Activated T-helper 2 cell treated with anti-CD3 and anti-CD28 coated beads, Interferon-gamma antibody, Interleukin-2, Interleukin-4, amounts not matched to agents 10 μg/mL and 5 μg/mL and 100 μg/mL, durations not matched to agents 14 hours and 24 hours and 36 hours (primary cell): ENCODE measurements around the gene NDUFC1. TPM values are rescaled to one million over a fixed set of nuclear protein-coding genes. Genes with fewer than 3 reads are reported as not detected.
"Not testable (repeated sequence)": the region's sequence is repeated elsewhere in the genome, so short reads cannot be mapped to it uniquely, and the experiment has no call there.

Source experiments
- DNase-seq: peaks from one replicate; pipeline ENCODE4 v3.0.0; 2021; ENCODE audit warnings: low spot score
- H3K27ac Mint-ChIP-seq: one replicate; pipeline ENCODE4 v1.8.0; 2021; ENCODE audit warnings: mixed read lengths
- H3K27me3 Mint-ChIP-seq: one replicate; pipeline ENCODE4 v1.8.0; 2021; ENCODE audit warnings: low read depth, mixed read lengths
- H3K36me3 Mint-ChIP-seq: one replicate; pipeline ENCODE4 v1.8.0; 2021; ENCODE audit warnings: low read depth, mixed read lengths
- H3K4me1 Mint-ChIP-seq: one replicate; pipeline ENCODE4 v1.8.0; 2021; ENCODE audit warnings: low read depth, mixed read lengths
- H3K4me3 Mint-ChIP-seq: one replicate; pipeline ENCODE4 v1.8.0; 2021; ENCODE audit warnings: low read depth, mild to moderate bottlenecking, moderate library complexity, mixed read lengths
- H3K9me3 Mint-ChIP-seq: one replicate; pipeline ENCODE4 v1.8.0; 2021; ENCODE audit warnings: mixed read lengths
- intact Hi-C: fragments of 100-400 bp; cut with micrococcal nuclease; formaldehyde crosslinking; loops from one replicate; pipeline ENCODE4 v1.15.1; 2023
- total RNA-seq: library from RNA; stranded (reverse); gene quantifications from 2 replicates; pipeline ENCODE4 v1.2.3, GENCODE V29; 2022

The NDUFC1 gene
- total RNA-seq, 1 donor from 2014 or later = 51.4 TPM

DNA sequence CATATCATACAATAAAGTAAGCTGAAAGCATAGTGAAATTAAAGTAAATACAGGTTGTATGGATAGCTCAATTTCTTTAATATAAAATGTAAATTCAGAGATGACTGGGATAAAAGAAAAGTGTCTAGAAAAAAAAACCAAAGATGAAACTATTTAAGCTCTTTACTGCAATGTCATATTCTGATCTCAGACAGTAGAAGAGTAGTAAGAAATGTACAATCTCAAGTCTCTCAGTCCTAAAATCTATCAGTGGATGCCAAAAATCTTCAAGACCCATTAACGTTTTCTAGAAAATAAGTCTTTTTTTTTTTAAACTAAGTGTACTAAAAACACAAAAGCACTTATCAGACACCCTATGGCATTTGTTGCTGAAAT is 36.1 kb downstream of the NDUFC1 start:
- H3K4me3 Mint-ChIP-seq = peak overlapping the region; percentile 37
- intact Hi-C loops = loop anchor here (1.0 to 2.0 kb wide), 7 partner anchors 15 to 251 kb away; partner anchors contain the start of genes MGARP, NAA15 and NOCT
- no peak for DNase-seq
- no peaks in the 10 kb centered on the region for H3K36me3 Mint-ChIP-seq
- H3K27me3 Mint-ChIP-seq = peaks cover 18% of the 10 kb centered on the region
- H3K9me3 Mint-ChIP-seq = no peaks in the 10 kb centered on the region
- H3K27ac Mint-ChIP-seq = peak overlapping the region; percentile 73
- peaks cover 27% of the 10 kb centered on the region for H3K4me1 Mint-ChIP-seq

DNA sequence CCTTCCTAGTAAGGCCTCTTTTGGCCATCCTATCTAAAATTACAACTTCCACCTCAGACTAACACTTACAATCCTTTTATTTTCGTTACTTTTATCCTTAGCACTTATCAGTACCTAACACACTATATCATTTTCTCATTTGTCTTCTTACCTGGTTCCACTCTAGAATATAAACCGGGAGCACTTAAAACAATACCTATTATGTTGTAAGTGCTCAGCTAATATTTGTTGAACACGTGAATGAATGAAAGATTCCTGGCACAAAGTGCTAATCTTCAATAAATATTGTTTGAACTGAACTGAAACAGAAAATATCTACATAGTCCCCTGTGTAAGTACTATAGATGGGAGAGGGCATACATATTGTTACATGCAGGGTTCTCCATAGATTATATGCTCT is 36.6 kb downstream of the NDUFC1 start:
- Mint-ChIP-seq H3K4me3 (no peak overlapping the region), H3K4me1 (peaks cover 27% of the 10 kb centered on the region), H3K27ac (no peak overlapping the region), H3K27me3 (peaks cover 18% of the 10 kb centered on the region), H3K36me3 (no peaks in the 10 kb centered on the region), H3K9me3 (no peaks in the 10 kb centered on the region)
- no peak for DNase-seq
- intact Hi-C loops = loop anchor here (1.0 to 2.0 kb wide), 7 partner anchors 15 to 250 kb away; partner anchors contain the start of genes MGARP, NAA15 and NOCT

DNA sequence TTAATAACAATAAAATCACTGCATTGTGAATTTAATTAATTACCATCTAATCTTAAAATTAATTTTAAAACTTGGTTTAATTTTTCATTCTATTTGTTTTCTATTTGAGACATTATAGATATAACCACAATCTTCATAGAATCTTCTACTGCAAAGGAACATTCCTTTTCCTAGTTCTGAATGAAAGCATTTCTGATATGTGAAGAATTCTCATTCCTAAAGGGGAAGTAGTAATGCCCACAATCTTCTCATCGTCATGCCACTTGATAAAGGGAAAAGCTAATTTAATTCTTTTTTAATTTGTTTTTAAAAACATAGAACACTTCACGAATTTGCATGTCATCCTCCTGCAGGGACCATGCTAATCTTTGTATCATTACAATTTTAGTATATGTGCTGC is 45.9 kb downstream of the NDUFC1 start:
- no peak for DNase-seq
- no peaks in the 10 kb centered on the region for H3K36me3 Mint-ChIP-seq
- H3K4me3 Mint-ChIP-seq = no peak overlapping the region
- no peaks in the 10 kb centered on the region for H3K4me1 Mint-ChIP-seq
- H3K27ac Mint-ChIP-seq = no peak overlapping the region
- intact Hi-C loops = no loop called here
- peaks cover 12% of the 10 kb centered on the region for H3K27me3 Mint-ChIP-seq
- no peaks in the 10 kb centered on the region for H3K9me3 Mint-ChIP-seq

DNA sequence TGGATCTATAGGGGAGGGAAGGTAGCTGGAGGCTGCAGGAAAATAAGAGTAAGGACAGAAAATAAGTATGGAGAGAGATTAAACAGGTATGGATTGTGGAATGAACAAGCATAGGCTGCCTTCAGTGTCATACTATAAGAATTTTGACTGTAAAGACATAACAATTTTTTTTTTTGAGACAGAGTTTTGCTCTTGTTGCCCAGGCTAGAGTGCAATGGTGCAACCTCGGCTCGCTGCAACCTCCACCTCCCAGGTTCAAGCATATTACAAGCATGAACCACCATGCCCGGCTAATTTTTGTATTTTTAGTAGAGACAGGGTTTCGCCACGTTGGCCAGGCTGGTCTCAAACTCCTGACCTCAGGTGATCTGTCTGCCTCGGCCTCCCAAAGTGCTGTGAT is 46.7 kb downstream of the NDUFC1 start:
- intact Hi-C loops, H3K4me1 Mint-ChIP-seq, H3K36me3 Mint-ChIP-seq, H3K4me3 Mint-ChIP-seq, H3K9me3 Mint-ChIP-seq, H3K27ac Mint-ChIP-seq, DNase-seq: not testable (repeated sequence)
- peaks cover 12% of the 10 kb centered on the region for H3K27me3 Mint-ChIP-seq

DNA sequence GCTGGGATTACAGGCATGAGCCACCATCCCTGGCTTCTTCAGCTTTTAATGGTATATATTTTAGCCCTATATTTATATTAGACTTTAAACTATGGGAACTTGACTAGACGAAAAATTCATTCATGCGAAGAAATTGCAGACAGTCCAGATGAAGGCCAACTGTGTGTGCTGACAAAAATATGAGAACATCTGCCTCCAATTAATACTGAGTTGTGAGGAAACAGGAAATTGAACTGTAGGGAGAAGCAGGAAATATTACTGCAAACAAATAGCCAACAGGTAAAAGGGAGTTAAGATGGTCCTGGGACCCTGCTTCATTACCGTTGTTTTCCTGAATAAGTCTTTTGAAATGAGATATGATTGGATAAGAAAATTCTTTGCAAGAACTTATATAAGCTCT is 48.6 kb downstream of the NDUFC1 start:
- Mint-ChIP-seq H3K36me3 (no peaks in the 10 kb centered on the region), H3K4me3 (no peak overlapping the region), H3K9me3 (no peaks in the 10 kb centered on the region), H3K4me1 (no peaks in the 10 kb centered on the region), H3K27ac (no peak overlapping the region), H3K27me3 (peaks cover 12% of the 10 kb centered on the region)
- DNase-seq = no peak
- intact Hi-C loops = no loop called here

DNA sequence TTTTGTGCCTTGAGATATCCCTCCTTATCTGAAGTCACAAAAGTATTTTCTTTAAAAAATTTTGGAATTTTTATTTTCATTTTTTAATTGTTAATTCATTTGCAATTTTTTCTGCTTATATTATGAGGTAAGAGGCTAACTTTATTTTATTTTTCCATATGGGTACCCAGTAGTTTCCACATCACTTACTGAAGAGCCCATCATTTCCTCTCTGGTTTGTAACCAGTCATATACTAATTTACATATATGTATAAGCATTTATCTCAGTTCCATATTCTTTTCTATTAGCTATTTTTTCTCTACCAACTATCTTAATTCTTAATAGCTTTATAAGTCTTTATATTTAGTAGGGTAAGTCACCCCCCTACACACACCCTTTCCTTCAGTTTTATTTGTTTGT is 49.2 kb downstream of the NDUFC1 start:
- H3K36me3 Mint-ChIP-seq = no peaks in the 10 kb centered on the region
- H3K27me3 Mint-ChIP-seq = peaks cover 15% of the 10 kb centered on the region
- H3K4me3 Mint-ChIP-seq = no peak overlapping the region
- H3K9me3 Mint-ChIP-seq = no peaks in the 10 kb centered on the region
- intact Hi-C loops = no loop called here
- no peaks in the 10 kb centered on the region for H3K4me1 Mint-ChIP-seq
- no peak overlapping the region for H3K27ac Mint-ChIP-seq
- no peak for DNase-seq

DNA sequence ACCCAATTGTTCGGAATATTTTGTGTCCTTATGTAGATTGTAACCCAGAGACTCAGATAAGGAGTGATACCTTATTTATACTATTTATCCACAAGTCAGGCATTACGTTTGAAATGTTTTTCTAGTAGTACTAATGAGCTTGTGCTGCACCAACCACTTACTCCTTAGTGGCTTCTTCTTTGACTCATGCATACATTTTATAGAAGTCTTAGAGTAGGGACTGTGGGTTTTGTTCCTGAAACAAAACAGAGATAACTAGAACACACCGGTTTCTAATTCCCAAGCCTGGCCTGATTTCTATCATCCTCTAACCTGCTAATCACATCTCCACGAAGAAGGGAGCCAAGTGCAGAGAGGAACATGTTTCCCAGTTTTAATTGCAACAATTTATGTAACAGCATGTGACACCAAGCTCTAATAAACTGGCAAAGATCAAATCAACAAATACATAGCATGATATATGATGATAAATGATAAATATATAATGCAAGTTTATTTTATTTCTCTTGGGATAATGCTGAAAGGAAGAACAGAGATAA is 54.5 kb downstream of the NDUFC1 start:
- H3K36me3 Mint-ChIP-seq = no peaks in the 10 kb centered on the region
- H3K9me3 Mint-ChIP-seq = no peaks in the 10 kb centered on the region
- no peak overlapping the region for H3K4me3 Mint-ChIP-seq
- H3K27ac Mint-ChIP-seq = no peak overlapping the region
- H3K4me1 Mint-ChIP-seq = no peaks in the 10 kb centered on the region
- intact Hi-C loops = no loop called here
- DNase-seq = no peak
- peaks cover 16% of the 10 kb centered on the region for H3K27me3 Mint-ChIP-seq

DNA sequence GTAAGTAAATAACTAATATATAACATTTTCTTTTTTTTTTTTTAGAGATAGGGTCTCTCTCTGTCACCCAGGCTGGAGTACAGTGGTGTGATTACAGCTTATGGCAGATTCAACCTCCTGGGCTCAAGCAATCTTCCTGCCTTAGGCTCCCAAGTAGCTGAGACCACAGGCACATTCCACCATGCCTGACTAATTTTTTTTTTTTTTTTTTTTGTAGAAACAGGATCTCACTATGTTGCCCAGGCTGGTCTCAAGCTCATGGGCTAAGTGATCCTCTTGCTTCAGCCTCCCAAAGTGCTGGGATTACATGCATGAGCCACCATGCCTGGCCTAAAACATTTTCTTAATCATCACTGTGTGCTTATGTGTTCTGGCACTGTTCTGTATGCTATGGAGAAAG is 55.0 kb downstream of the NDUFC1 start:
- H3K27ac Mint-ChIP-seq = no peak overlapping the region
- H3K27me3 Mint-ChIP-seq = peaks cover 16% of the 10 kb centered on the region
- no peak overlapping the region for H3K4me3 Mint-ChIP-seq
- intact Hi-C loops = no loop called here
- H3K4me1 Mint-ChIP-seq = no peaks in the 10 kb centered on the region
- no peaks in the 10 kb centered on the region for H3K9me3 Mint-ChIP-seq
- DNase-seq = no peak
- H3K36me3 Mint-ChIP-seq = no peaks in the 10 kb centered on the region

DNA sequence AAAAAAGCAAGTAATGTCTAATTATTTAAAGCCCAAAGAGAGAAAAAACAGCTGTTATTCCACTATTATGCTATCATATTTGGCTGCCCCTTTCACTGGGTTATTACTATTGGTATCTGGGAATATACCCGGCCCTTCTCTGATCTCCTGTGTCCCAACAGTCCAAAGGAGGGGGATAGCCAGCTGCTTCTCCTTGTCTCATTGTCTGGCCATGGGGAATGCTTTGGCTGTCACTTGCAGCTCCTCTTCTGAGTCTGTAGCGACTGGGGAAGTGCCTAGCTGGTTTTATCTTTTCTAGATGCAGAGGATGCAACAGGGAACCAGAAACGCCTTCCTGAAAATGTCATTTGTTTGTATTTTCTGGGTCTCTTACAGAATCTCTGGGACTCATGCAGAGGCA is 56.1 kb downstream of the NDUFC1 start:
- no peaks in the 10 kb centered on the region for H3K4me1 Mint-ChIP-seq
- intact Hi-C loops = no loop called here
- H3K27ac Mint-ChIP-seq = no peak overlapping the region
- no peak for DNase-seq
- no peaks in the 10 kb centered on the region for H3K36me3 Mint-ChIP-seq
- no peaks in the 10 kb centered on the region for H3K9me3 Mint-ChIP-seq
- H3K4me3 Mint-ChIP-seq = no peak overlapping the region
- peaks cover 16% of the 10 kb centered on the region for H3K27me3 Mint-ChIP-seq

DNA sequence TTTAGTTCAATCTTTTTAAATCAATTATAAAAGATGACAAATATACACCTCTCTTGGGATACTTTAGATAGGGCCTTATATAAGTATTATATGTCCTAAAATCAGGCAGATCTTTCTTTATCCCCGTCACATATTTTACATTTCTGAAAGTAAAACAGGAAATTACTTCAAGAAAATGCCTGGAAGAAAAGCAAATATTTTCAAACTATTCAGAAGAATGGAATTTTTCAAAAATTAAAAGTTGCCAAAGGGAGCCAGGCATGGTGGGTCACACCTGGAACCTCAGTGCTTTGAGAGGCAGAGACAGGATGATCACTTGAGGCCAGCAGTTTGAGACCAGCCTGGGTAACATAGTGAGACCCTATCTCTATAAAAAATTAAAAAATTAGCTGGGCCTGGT is 56.7 kb downstream of the NDUFC1 start:
- DNase-seq = no peak
- no peaks in the 10 kb centered on the region for H3K36me3 Mint-ChIP-seq
- H3K4me3 Mint-ChIP-seq = no peak overlapping the region
- intact Hi-C loops = no loop called here
- no peaks in the 10 kb centered on the region for H3K9me3 Mint-ChIP-seq
- no peaks in the 10 kb centered on the region for H3K4me1 Mint-ChIP-seq
- H3K27ac Mint-ChIP-seq = no peak overlapping the region
- H3K27me3 Mint-ChIP-seq = peaks cover 16% of the 10 kb centered on the region

DNA sequence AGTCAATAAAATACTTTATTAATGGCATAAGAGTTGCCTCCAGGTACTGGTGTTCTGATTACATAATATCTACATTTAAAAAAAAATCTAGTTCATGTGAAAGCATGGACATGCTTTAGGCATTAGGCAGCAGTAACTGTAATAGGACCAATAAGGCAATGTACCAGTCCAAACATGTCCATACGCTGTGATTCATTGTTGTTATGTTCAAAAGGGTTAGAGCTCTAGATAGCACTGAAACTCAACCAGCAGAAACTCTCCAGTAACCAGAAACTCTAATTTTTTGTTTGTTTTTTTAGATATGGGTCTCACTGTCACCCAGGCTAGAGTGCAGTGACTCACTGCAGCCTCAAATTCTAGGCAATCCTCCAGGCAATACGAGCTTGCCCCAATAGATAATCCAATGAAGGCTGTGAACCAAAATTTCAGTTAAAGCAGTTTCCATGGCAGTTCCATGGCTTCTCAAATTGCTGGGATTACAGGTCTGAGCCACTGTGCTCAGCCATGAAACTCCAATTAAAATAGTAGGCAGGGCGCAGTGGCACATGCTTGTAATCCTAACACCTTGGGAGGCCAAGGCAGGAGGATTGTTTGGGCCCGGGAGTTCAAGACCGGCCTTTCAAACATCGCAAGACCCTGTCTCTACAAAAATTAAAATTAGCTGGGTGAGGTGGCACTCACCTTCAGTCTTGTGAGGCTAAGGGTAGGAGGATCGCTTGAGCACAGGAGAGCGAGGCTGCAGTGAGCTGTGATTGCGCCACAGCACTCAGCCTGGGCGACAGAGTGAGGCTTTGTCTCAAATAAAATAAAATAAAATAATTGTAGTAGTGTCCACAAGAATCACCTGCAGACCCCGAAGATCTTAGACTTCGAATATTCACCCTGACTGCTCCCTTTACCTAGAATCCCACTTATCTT is 58.6 kb downstream of the NDUFC1 start:
- no peak overlapping the region for H3K27ac Mint-ChIP-seq
- no peaks in the 10 kb centered on the region for H3K9me3 Mint-ChIP-seq
- no peak overlapping the region for H3K4me3 Mint-ChIP-seq
- no peak for DNase-seq
- no peaks in the 10 kb centered on the region for H3K4me1 Mint-ChIP-seq
- H3K27me3 Mint-ChIP-seq = peaks cover 15% of the 10 kb centered on the region
- intact Hi-C loops = no loop called here
- H3K36me3 Mint-ChIP-seq = no peaks in the 10 kb centered on the region

DNA sequence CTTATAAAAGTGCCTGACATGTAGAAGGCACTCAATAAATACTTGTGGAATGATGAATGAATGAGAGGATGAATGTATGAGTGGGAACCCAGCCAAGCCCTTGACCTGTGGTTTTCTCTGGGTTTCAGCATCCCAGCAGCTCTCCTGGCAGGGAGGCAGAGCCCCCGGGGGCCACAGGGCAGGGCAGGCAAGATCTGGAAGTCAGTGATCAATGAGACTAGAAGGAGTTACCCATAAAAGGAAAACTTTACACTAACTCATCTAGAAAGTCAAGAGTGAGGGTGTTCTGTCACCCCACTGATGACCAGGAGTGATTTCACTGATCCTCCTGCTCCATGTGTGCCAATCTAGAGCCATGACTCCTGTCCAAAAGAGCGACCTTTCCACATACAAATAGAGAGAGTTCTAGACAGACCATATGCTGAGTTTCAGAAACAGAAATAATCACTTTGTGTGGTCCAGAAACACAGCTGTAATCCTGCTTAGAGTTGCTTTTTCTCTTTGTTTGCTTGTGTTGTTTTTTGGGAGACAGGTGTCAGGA is 59.7 kb downstream of the NDUFC1 start:
- H3K4me3 Mint-ChIP-seq = no peak overlapping the region
- peaks cover 9% of the 10 kb centered on the region for H3K27me3 Mint-ChIP-seq
- intact Hi-C loops = no loop called here
- no peak for DNase-seq
- no peak overlapping the region for H3K27ac Mint-ChIP-seq
- H3K9me3 Mint-ChIP-seq = no peaks in the 10 kb centered on the region
- no peaks in the 10 kb centered on the region for H3K36me3 Mint-ChIP-seq
- H3K4me1 Mint-ChIP-seq = no peaks in the 10 kb centered on the region

DNA sequence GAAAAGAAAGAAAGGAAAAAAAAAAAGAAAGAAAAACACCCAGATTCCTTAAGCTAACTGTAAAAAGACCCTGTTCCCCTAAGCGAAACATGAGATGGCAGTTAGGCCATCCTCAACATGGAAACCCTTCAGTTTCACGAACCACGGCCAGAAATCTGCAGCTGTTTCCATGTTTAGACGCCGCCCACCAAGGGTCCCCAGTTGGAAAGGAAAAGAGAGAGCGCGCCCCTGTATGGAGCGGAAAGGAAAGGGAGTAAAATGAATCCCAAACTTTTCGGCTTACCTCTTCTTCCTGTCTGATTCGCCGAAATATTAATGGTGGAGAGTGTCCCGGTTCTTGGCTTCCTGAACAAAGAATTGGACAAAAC is 60.5 kb downstream of the NDUFC1 start:
- H3K4me1 Mint-ChIP-seq = no peaks in the 10 kb centered on the region
- intact Hi-C loops = no loop called here
- peaks cover 9% of the 10 kb centered on the region for H3K27me3 Mint-ChIP-seq
- no peaks in the 10 kb centered on the region for H3K9me3 Mint-ChIP-seq
- no peaks in the 10 kb centered on the region for H3K36me3 Mint-ChIP-seq
- no peak for DNase-seq
- H3K4me3 Mint-ChIP-seq = no peak overlapping the region
- no peak overlapping the region for H3K27ac Mint-ChIP-seq
